IMR-90 (cell line): ENCODE measurements around the gene LRRN2. TPM values are rescaled to one million over a fixed set of nuclear protein-coding genes. Genes with fewer than 3 reads are reported as not detected.

ENCODE experiments used
- ATAC-seq: fragments of 200-7000 bp; cut with Tn5 transposase; 2 replicates; pipeline ENCODE4 v1.9.1; 2020; ENCODE audit warnings: low read depth, mild to moderate bottlenecking, moderate library complexity
- BruUV-seq: library from RNA; stranded (reverse); fragments of 400-500 nt; replicated peaks from 2 replicates; lab custom pipeline; 2021; lab: Mats Ljungman, UMichigan
- CTCF ChIA-PET: fragments of 300-600 bp; formaldehyde crosslinking; extraction: SDS; loops from one replicate; lab custom pipeline; 2021; ENCODE audit warnings: antibody characterized with exemption; lab: Yijun Ruan, JAX
- POLR2A ChIA-PET: fragments of 300-600 bp; sonication (Branson Sonifier 250); formaldehyde crosslinking; loops from one replicate; lab custom pipeline; 2022; ENCODE audit warnings: antibody characterized with exemption; ENCODE audit not compliant: unreplicated experiment; lab: Charles Lee
- DNase-seq: peaks from one replicate; pipeline ENCODE4 v3.0.0; 2013
- H2AFZ ChIP-seq: replicated peaks from 2 replicates; pipeline ENCODE3; 2013; ENCODE audit warnings: low read length, mild to moderate bottlenecking; ENCODE audit not compliant: poor library complexity
- H2AK5ac ChIP-seq: 2 replicates; pipeline ENCODE4 v1.6.1; 2013; ENCODE audit warnings: low read depth, low read length, inconsistent platforms
- H2AK9ac ChIP-seq: replicated peaks from 2 replicates; pipeline ENCODE3; 2013; ENCODE audit warnings: mild to moderate bottlenecking, low read depth, low read length, moderate library complexity; ENCODE audit not compliant: poor library complexity
- H2BK120ac ChIP-seq: 2 replicates; pipeline ENCODE4 v1.6.1; 2013; ENCODE audit warnings: low read depth, low read length, inconsistent platforms
- H2BK15ac ChIP-seq: 3 replicates; pipeline ENCODE4 v1.6.1; 2013; ENCODE audit warnings: low read depth, low read length, inconsistent platforms
- H2BK20ac ChIP-seq: 2 replicates; pipeline ENCODE4 v1.6.1; 2013; ENCODE audit warnings: low read depth, mild to moderate bottlenecking, inconsistent platforms, low read length, moderate library complexity
- H2BK5ac ChIP-seq: 2 replicates; pipeline ENCODE4 v1.6.1; 2013; ENCODE audit warnings: mild to moderate bottlenecking, low read depth, low read length, inconsistent platforms; ENCODE audit not compliant: poor library complexity, severe bottlenecking
- H3K14ac ChIP-seq: replicated peaks from 2 replicates; pipeline ENCODE4 v1.6.1; 2013; ENCODE audit warnings: low read depth, low read length, inconsistent platforms
- H3K18ac ChIP-seq: 2 replicates; pipeline ENCODE4 v1.6.1; 2013; ENCODE audit warnings: low read depth, low read length, control low read depth
- H3K23ac ChIP-seq: 2 replicates; pipeline ENCODE4 v1.6.1; 2013; ENCODE audit warnings: low read depth, low read length, inconsistent platforms
- H3K27ac ChIP-seq: 2 replicates; pipeline ENCODE4 v1.5.1; 2013; ENCODE audit warnings: mild to moderate bottlenecking, control low read depth, low read length; ENCODE audit not compliant: insufficient read depth
- H3K27me3 ChIP-seq: 2 replicates; pipeline ENCODE4 v1.6.1; 2013; ENCODE audit warnings: low read length; ENCODE audit not compliant: control insufficient read depth, insufficient read depth
- H3K36me3 ChIP-seq: 2 replicates; pipeline ENCODE4 v1.6.1; 2013; ENCODE audit warnings: low read length, mixed read lengths; ENCODE audit not compliant: control insufficient read depth, insufficient read depth
- H3K4ac ChIP-seq: 2 replicates; pipeline ENCODE4 v1.6.1; 2013; ENCODE audit warnings: low read depth, low read length, inconsistent platforms
- H3K4me1 ChIP-seq: 2 replicates; pipeline ENCODE4 v1.6.1; 2013; ENCODE audit warnings: low read length, mixed read lengths; ENCODE audit not compliant: control insufficient read depth, insufficient read depth
- H3K4me2 ChIP-seq: 2 replicates; pipeline ENCODE4 v1.6.1; 2013; ENCODE audit warnings: low read depth, mild to moderate bottlenecking, control low read depth, low read length, moderate library complexity
- H3K4me3 ChIP-seq: 2 replicates; pipeline ENCODE4 v1.5.1; 2013; ENCODE audit warnings: low read depth, mild to moderate bottlenecking, control low read depth, low read length, moderate library complexity; ENCODE audit not compliant: insufficient read depth
- H3K56ac ChIP-seq: 2 replicates; pipeline ENCODE4 v1.6.1; 2013; ENCODE audit warnings: low read length, inconsistent platforms; ENCODE audit not compliant: insufficient read depth; ENCODE audit errors: extremely low read depth
- H3K79me1 ChIP-seq, 2 experiments: 2 replicates each; pipeline ENCODE4 v1.6.1; 2013; ENCODE audit warnings: low read length in 2 of 2, inconsistent platforms in 1 of 2, low read depth in 1 of 2
- H3K9ac ChIP-seq: 2 replicates; pipeline ENCODE4 v1.6.1; 2013; ENCODE audit warnings: low read depth, low read length, control low read depth
- H3K9me1 ChIP-seq: 2 replicates; pipeline ENCODE4 v1.6.1; 2013; ENCODE audit warnings: low read length, inconsistent platforms; ENCODE audit not compliant: insufficient read depth
- H3K9me3 ChIP-seq: 2 replicates; pipeline ENCODE4 v1.6.1; 2013; ENCODE audit warnings: low read length; ENCODE audit not compliant: control insufficient read depth, insufficient read depth
- H4K20me1 ChIP-seq: 2 replicates; pipeline ENCODE4 v1.6.1; 2013; ENCODE audit warnings: low read length, inconsistent platforms; ENCODE audit not compliant: insufficient read depth
- H4K5ac ChIP-seq: 2 replicates; pipeline ENCODE4 v1.6.1; 2013; ENCODE audit warnings: mild to moderate bottlenecking, low read depth, low read length, control low read depth
- H4K8ac ChIP-seq, 2 experiments: 2 replicates each; pipeline ENCODE4 v1.6.1; 2013; ENCODE audit warnings: low read depth in 2 of 2, low read length in 2 of 2, control low read depth in 1 of 2, inconsistent platforms in 1 of 2
- H4K91ac ChIP-seq: 2 replicates; pipeline ENCODE4 v1.6.1; 2013; ENCODE audit warnings: low read depth, low read length, inconsistent platforms; ENCODE audit not compliant: insufficient read depth
- BHLHE40 ChIP-seq: fragments of 150-350 bp; IDR thresholded peaks from 2 replicates; pipeline ENCODE4 v1.6.1; 2016; ENCODE audit warnings: mild to moderate bottlenecking, low read depth, low read length
- CEBPB ChIP-seq: IDR thresholded peaks from 2 replicates; pipeline ENCODE4 v1.6.1; 2012; ENCODE audit warnings: low read depth, low read length, improper control_type of control experiment
- CHD1 ChIP-seq: IDR thresholded peaks from 2 replicates; pipeline ENCODE4 v1.6.1; 2012; ENCODE audit warnings: low read depth, low read length, improper control_type of control experiment
- ELK1 ChIP-seq: fragments of 150-350 bp; IDR thresholded peaks from 2 replicates; pipeline ENCODE4 v1.6.1; 2016; ENCODE audit warnings: low read depth, mild to moderate bottlenecking, low read length, moderate library complexity, borderline replicate concordance
- FOS ChIP-seq: fragments of 150-350 bp; IDR thresholded peaks from 2 replicates; pipeline ENCODE4 v1.6.1; 2016; ENCODE audit warnings: low read depth, low read length
- MAFK ChIP-seq: IDR thresholded peaks from 2 replicates; pipeline ENCODE4 v1.6.1; 2012; ENCODE audit warnings: low read depth, low read length, improper control_type of control experiment
- MAZ ChIP-seq: IDR thresholded peaks from 2 replicates; pipeline ENCODE4 v1.6.1; 2012; ENCODE audit warnings: low read depth, mild to moderate bottlenecking, low read length, improper control_type of control experiment, moderate library complexity, borderline replicate concordance
- MXI1 ChIP-seq: IDR thresholded peaks from 2 replicates; pipeline ENCODE4 v1.6.1; 2012; ENCODE audit warnings: low read depth, mild to moderate bottlenecking, low read length, moderate library complexity, borderline replicate concordance
- NFE2L2 ChIP-seq: fragments of 150-350 bp; IDR thresholded peaks from 2 replicates; pipeline ENCODE4 v1.6.1; 2016; ENCODE audit warnings: low read depth, mild to moderate bottlenecking, low read length
- POLR2A ChIP-seq: IDR thresholded peaks from 2 replicates; pipeline ENCODE4 v1.6.1; 2012; ENCODE audit warnings: mild to moderate bottlenecking, low read depth, low read length
- RAD21 ChIP-seq: IDR thresholded peaks from 2 replicates; pipeline ENCODE4 v1.6.1; 2012; ENCODE audit warnings: low read length, improper control_type of control experiment
- RCOR1 ChIP-seq: IDR thresholded peaks from 2 replicates; pipeline ENCODE4 v1.6.1; 2012; ENCODE audit warnings: mild to moderate bottlenecking, low read length, improper control_type of control experiment; ENCODE audit not compliant: insufficient replicate concordance
- RFX5 ChIP-seq: IDR thresholded peaks from 2 replicates; pipeline ENCODE4 v1.8.0; 2012; ENCODE audit warnings: low read depth, mild to moderate bottlenecking, low read length, moderate library complexity
- SMC3 ChIP-seq: fragments of 150-350 bp; IDR thresholded peaks from 2 replicates; pipeline ENCODE4 v1.6.1; 2016; ENCODE audit warnings: low read depth, mild to moderate bottlenecking, antibody characterized with exemption, low read length, moderate library complexity
- USF2 ChIP-seq: fragments of 150-350 bp; IDR thresholded peaks from 2 replicates; pipeline ENCODE4 v1.6.1; 2017; ENCODE audit warnings: mild to moderate bottlenecking, antibody characterized with exemption, low read length, low read depth
- WGBS, 2 experiments: methylation state at CpG; one replicate each; pipeline versions ENCODE4 v1.1.5 to v1.1.7; 2013; ENCODE audit warnings: missing lambda C conversion rate in 2 of 2; ENCODE audit not compliant: insufficient read length in 1 of 2; ENCODE audit errors: extremely low coverage in 2 of 2; 5-methylcytosine and 5-hydroxymethylcytosine counted together
- dilution Hi-C: fragments of 300-500 bp; cut with HindIII; formaldehyde crosslinking; loops from one replicate; pipeline ENCODE4 v1.14.3; 2018; ENCODE audit warnings: low sequenced_read_pairs; ENCODE audit not compliant: unreplicated experiment
- in situ Hi-C: fragments of 300-500 bp; cut with MboI; formaldehyde crosslinking; loops from 3 replicates; pipeline ENCODE4 v1.14.3; 2019; ENCODE audit warnings: low sequenced_read_pairs, inconsistent platforms, mixed read lengths
- intact Hi-C: fragments of 100-400 bp; cut with micrococcal nuclease; formaldehyde crosslinking; loops from 2 replicates; pipeline ENCODE4 v1.10.0; 2022
- polyA plus RNA-seq, 3 experiments: library from polyadenylated mRNA; depleted of rRNA; stranded (reverse); fragments of >200 nt; gene quantifications; 2 replicates each; pipeline ENCODE4 v1.2.3, GENCODE V29; 2012; ENCODE audit warnings: low replicate concordance in 1 of 3
- total RNA-seq: library from RNA; depleted of rRNA; stranded (reverse); fragments of >200 nt; gene quantifications from 2 replicates; pipeline ENCODE4 v1.2.3, GENCODE V29; 2012
- TF ChIP-seq, protein P1 (sequence below): conservative IDR thresholded peaks from 2 replicates; pipeline ENCODE4 v1.5.1; 2012; ENCODE audit warnings: mild to moderate bottlenecking, low read depth, low read length, improper control_type of control experiment

LRRN2 gene
- total and polyA plus RNA-seq, 2 of the 4 experiments (the other 2 are of a cell fraction), result not detected

- ATAC-seq, result no peak
- no peak overlapping the region for H2BK15ac ChIP-seq
- no peak overlapping the region for H3K23ac ChIP-seq
- H2AK9ac ChIP-seq, result no peak overlapping the region
- DNase-seq, result no peak
- 80% methylated on average over 1 of the region's 5 CpGs; no CpG with 5 or more reads in 1 of the 2 experiments for WGBS, 2 experiments
- H4K91ac ChIP-seq, result no peak overlapping the region
- H3K4me3 ChIP-seq, result no peak overlapping the region
- ChIA-PET CTCF (interaction anchor here (1.1 kb wide), 1 partner anchor 10 kb away, joined by 3 read pairs; no protein-coding TSS in a partner anchor), POLR2A (no interaction called here)
- H3K36me3 ChIP-seq, result no peaks in the 10 kb centered on the region
- H4K5ac ChIP-seq, result no peak overlapping the region
- no peak overlapping the region for H3K4ac ChIP-seq
- intact Hi-C loops (no loop called here), dilution Hi-C loops (no loop called here), in situ Hi-C loops (no loop called here)
- H2BK5ac ChIP-seq, result no peak overlapping the region
- no peak overlapping the region for H3K27ac ChIP-seq
- no peak overlapping the region for H2BK120ac ChIP-seq
- no peak overlapping the region for H2AFZ ChIP-seq
- no peaks in the 10 kb centered on the region for H4K20me1 ChIP-seq
- no peak overlapping the region for H3K9ac ChIP-seq
- BruUV-seq, result no TSS peak
- H3K4me2 ChIP-seq, result no peak overlapping the region
- H4K8ac ChIP-seq, result no peak overlapping the region
- no peaks in the 10 kb centered on the region for H3K9me3 ChIP-seq
- H3K27me3 ChIP-seq, result peaks cover 11% of the 10 kb centered on the region
- H3K79me1 ChIP-seq, result no peaks in the 10 kb centered on the region
- H2AK5ac ChIP-seq, result no peak overlapping the region
- H3K14ac ChIP-seq, result no peak overlapping the region
- no peak overlapping the region for H3K18ac ChIP-seq
- TF ChIP-seq RCOR1, result no peak
- TF ChIP-seq BHLHE40, result no peak
- no peak for TF ChIP-seq MXI1
- no peak for TF ChIP-seq RFX5
- TF ChIP-seq USF2, result no peak
- no peak for TF ChIP-seq SMC3
- TF ChIP-seq NFE2L2, result no peak
- TF ChIP-seq CHD1, result no peak
- no peak for TF ChIP-seq MAFK
- no peak for TF ChIP-seq MAZ
- no peak for TF ChIP-seq RAD21
- TF ChIP-seq POLR2A, result no peak
- TF ChIP-seq CEBPB, result no peak
- TF ChIP-seq FOS, result no peak
- TF ChIP-seq, protein P1, sequence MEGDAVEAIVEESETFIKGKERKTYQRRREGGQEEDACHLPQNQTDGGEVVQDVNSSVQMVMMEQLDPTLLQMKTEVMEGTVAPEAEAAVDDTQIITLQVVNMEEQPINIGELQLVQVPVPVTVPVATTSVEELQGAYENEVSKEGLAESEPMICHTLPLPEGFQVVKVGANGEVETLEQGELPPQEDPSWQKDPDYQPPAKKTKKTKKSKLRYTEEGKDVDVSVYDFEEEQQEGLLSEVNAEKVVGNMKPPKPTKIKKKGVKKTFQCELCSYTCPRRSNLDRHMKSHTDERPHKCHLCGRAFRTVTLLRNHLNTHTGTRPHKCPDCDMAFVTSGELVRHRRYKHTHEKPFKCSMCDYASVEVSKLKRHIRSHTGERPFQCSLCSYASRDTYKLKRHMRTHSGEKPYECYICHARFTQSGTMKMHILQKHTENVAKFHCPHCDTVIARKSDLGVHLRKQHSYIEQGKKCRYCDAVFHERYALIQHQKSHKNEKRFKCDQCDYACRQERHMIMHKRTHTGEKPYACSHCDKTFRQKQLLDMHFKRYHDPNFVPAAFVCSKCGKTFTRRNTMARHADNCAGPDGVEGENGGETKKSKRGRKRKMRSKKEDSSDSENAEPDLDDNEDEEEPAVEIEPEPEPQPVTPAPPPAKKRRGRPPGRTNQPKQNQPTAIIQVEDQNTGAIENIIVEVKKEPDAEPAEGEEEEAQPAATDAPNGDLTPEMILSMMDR, result no peak
- TF ChIP-seq ELK1, result no peak
- H2BK20ac ChIP-seq, result no peak overlapping the region
- no peak overlapping the region for H3K56ac ChIP-seq
- no peaks in the 10 kb centered on the region for H3K4me1 ChIP-seq
- no peaks in the 10 kb centered on the region for H3K9me1 ChIP-seq
These were observed 10.2 kb upstream of the LRRN2 start for GRCh38 chr1:204695692-204696091.
